SW 1271 (cell line): ENCODE data around the gene TMEM205.
A peak's percentile ranks its signal among the peaks of the same experiment; 100 is the strongest.
"Not testable (repeated sequence)": the region's sequence is repeated elsewhere in the genome, so short reads cannot be mapped to it uniquely, and the experiment has no call there.

ENCODE experiments used
- DNase-seq, 2 experiments: peaks; one replicate each; lab custom pipeline; 2025; lab: John Stamatoyannopoulos, UW

Gene TMEM205

DNA sequence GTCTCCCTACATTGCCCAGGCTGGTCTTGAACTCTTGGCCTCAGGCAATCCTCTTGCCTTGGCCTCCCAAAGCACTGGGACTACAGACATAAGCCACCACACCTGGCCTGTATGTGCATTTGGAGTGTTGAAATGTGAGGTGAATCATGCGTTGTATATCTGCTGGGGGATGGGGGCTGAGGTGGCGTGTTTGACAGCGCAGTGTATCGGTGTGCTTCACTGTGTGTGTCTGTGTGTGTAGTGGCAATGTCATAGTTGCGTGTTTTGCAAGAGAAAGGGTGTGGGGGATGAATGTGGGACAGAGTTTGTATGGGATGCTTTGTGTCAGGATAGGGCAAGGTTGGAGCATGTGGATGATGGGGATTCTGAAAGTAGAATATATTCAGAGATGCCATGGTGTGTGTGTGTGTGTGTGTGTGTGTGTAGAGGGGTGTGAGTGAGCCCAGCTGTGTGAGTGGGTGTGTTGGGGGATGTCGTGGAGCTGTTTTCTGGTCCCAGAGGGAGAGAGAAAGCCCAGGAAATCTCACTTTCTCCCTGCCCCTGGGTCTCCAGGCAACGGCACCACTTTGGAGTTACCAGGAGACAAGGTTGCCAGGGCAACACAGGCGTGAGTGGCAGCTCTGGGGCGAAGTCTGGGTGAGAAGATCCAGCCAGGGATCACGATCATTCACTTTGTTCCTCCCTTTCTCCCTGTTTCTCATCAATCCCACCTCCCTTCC lies 27.3 kb upstream of the TMEM205 start:
- DNase-seq, result no peak

DNA sequence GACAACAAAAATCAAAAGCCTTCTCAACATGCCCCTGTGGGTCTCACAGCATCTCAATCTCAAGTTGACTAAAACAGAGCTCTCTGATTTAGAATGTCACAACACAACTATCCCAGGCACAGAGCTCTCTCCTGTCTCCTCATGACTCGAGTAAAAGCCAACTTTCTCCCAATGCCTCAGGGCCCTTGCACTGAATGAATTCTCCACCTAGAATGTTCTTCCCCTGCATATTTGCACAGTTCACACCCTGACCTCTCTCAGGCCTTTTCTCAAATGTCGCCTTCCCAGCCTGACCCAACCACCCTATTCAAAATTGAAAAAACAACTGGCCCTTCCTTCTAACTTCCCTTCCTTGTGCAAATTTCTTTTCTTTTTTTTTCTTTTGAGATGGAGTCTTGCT lies 24.7 kb upstream of the TMEM205 start:
- DNase-seq, result no peak

- no peak for DNase-seq
Measured at GRCh38 chr19:11367528-11367927, 21.5 kb upstream of the TMEM205 start.

GRCh38 chr19:11365557-11366117 lies 19.6 kb upstream of the TMEM205 start:
- DNase-seq, result no peak

- no peak for DNase-seq
Measured at GRCh38 chr19:11364935-11365334, 18.9 kb upstream of the TMEM205 start.

DNA sequence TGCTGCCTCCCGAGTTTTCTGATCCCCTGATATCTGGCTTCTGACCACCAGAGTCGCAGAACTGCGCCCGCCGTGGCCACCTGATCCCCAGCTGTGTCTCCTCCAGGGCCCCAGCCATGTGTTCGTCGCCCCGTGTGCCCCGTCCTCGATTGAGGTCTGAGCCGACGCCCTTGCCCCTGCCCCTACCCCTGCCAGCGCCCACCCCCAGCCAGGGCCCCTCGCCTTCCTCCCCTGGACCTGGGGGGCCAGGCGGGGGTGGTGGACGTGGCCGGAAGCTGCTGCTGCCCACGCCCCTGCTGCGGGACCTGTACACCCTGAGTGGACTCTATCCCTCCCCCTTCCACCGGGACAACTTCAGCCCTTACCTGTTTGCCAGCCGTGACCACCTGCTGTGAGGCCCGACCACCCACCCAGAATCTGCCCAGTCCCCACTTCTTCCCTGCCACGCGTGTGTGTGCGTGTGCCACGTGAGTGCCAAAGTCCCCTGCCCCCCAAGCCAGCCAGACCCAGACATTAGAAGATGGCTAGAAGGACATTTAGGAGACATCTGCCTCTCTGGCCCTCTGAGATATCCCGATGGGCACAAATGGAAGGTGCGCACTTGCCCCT lies 18.3 kb upstream of the TMEM205 start:
- no peak for DNase-seq

GRCh38 chr19:11363881-11364280 lies 17.8 kb upstream of the TMEM205 start:
- DNase-seq, result no peak

DNA sequence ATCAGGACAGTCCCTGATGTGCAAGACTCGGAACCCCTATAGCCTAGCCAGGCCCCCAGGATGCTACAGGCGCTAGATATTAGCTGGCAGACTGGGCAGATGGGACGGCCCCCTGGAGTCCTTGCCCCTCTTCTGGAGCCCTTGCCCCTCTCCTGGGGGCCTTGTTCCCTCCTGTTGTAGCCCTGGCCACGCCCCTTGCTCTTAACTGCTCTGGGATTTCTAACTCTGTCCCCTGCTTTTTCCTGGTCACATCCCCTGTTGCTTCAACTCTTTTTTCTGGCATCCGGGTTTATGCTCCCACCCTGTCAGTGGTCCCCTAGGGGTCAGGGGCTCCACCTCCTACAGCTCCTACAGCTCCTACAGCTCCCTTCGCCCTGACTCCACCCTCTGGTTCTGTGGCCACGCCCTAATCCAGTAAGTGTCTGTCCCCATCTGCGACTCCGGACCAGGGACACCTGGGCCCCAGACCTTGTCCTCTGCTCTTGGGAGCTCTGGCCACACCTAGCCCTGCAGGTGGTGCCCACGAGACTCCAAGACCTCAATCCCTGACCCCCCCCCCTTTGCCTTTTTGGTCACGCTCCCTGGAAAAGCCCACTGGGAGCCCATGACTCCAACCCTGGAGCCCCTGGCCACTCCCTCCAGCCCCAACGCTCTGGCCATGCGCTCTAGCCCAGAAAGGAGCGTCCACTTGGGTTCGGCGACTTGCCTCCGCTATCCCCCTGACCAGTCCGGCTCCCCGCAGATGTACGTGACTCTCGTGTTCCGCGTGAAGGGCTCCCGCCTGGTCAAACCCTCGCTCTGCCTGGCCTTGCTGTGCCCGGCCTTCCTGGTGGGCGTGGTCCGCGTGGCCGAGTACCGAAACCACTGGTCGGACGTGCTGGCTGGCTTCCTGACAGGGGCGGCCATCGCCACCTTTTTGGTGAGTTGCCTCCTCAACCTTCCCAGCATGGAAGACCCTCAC lies 16.0 kb upstream of the TMEM205 start:
- no peak for DNase-seq

DNA sequence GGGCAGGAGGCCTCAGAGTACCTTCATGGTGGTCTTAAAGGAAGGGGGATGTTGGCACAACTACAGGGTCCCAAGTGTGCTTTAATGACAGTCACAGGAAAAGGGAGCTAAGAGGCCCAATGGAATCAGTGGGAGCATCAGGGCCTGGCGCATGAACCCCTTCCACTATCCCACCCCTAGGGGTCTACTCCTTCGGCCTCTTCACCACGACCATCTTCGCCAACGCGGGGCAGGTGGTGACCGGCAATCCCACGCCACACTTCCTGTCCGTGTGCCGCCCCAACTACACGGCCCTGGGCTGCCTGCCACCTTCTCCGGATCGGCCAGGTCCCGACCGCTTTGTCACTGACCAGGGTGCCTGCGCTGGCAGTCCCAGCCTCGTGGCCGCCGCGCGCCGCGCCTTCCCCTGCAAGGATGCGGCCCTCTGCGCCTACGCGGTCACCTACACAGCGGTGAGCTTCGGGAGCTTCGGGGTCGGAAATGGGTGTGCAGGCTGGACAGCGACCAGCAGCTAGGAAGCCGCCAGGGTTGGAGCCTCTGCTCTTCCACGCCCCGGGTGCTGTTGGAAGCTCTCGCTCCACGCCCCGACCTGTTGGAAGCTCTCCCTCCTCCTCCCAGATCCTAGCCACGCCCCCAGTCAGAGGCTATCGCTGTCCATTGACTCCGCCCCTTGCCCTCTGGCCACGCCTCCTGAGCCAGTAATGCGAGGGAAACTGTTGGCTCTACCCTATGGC lies 15.1 kb upstream of the TMEM205 start:
- peak in 1 of 2 experiments; percentile 31 for DNase-seq

DNA sequence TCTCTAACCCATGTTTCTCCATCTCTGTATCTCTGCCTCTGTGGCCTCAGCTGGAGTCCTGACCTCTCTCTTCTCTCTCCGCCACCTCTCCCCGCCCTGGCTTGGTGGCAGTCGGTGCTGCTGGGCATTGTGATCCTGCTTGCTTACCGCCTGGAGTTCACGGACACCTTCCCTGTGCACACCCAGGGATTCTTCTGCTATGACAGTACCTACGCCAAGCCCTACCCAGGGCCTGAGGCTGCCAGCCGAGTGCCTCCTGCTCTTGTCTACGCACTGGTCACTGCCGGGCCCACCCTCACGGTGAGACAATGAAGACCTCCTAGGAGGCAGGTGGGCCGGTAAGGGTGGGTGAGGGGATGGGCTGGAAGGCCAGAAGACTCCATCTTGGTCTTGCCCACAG lies 13.4 kb upstream of the TMEM205 start:
- no peak for DNase-seq

DNA sequence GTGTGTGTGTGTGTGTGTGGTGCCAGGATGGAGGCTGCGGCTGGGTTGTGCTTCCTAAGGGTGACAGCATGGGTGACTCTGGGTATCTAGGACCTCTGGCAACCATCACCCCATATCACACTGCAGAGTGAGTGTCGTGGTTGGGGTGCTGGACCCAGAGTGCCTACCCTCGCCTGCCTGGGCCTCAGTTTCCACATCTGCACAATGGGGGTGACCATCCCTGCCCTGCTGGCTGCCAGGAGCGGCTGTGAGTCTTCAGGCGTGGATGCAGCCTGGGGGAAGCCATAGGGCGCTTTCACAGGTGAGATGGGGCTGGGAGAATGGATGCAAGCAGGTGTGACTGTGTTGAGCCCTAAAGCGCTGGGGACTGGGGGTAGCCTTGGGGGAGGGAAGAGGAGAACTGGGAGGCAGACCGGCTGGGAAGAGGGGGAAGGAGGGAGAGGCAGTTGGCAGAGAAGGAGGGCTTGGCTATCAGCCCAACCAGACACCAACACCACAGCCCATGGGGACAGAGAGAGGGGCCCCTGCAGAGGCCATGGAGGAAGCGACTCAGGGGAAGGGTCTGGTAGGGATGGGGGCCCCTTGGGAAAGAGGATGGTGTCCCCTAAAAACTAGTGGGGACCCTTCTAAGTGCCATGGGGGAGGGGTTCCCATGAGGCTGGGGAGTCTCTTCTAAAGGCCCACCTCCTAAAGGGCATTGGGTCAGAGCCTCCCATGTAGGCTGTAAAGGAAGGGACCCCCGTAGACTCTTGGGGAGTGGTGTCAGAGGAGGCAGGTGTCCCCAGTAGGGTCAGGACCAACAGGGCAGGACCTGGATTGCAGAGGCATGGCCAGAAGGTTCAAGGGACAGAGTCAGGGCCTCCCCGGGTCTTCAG lies 10.8 kb upstream of the TMEM205 start:
- DNase-seq, result no peak

GRCh38 chr19:11356074-11356397 lies 10.0 kb upstream of the TMEM205 start:
- DNase-seq, result no peak

DNA sequence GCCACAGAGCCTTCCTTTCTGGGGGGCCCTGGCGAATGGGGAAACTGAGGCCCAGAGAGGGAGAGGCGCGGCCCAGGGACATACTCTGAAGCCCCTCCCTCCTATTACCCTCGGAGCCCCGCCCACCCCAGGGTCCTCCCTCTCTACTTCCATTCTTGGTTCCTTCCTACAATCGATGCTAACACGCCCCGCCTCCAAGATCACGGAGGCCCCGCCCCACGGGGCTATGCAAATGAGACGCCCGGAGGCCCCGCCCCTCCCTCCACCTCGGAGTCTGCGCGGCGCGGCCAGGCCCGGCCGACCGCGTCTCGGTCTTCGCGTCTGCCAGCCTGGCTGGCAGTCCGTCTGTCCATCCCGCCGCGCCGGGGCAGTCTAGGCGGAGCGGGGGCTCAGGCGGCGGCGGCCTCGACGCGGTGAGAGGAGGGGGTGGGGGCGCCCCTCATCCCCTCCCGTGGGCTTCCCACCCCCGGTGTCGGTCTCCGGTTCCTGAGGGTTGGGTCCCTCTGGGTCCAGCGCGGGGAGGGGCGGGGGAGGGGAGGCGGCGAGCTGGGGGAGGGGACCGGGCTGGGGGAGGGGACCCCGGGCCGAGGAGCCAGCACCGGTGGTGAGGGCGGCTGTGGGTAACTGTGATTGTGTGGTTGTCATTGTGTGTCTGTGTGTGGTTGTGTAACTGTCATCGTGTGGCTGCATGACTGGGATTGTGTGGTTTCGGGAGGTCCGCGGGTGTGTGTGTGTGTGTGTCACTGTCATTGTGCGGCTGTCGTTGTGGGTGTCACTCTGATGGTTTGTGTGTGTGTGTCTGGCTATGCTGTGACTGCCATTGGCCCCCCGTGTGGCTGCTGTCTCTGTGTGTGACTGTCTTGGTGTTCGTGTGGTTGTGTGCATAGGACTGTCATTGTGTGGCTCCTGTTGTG lies 9.3 kb upstream of the TMEM205 start, which contains the start of gene PLPPR2:
PLPPR2 (plus strand) TSS at position 273 of the 914 bp plus-strand sequence. CDS start 2,242 bp downstream, outside the sequence.
- peak; percentile 55 to 86 for DNase-seq

DNA sequence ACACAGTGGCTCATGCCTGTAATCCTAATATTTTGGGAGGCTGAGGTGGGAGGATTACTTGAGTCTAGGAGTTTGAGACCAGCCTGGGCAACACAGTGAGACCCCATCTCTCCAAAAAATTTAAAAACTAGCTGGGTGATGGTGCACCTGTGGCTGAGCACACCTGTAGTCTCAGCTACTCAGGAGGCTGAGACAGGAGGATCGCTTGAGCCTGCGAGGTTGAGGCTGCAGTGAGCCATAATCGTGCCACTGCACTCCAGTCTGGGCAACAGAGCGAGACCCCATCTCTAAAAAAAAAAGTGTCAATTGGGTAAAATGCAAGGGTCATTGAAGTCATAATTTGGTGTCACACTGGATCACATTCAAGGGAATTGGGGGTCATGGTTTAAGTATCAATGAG lies 8.0 kb upstream of the TMEM205 start:
- DNase-seq, result not testable (repeated sequence)

DNA sequence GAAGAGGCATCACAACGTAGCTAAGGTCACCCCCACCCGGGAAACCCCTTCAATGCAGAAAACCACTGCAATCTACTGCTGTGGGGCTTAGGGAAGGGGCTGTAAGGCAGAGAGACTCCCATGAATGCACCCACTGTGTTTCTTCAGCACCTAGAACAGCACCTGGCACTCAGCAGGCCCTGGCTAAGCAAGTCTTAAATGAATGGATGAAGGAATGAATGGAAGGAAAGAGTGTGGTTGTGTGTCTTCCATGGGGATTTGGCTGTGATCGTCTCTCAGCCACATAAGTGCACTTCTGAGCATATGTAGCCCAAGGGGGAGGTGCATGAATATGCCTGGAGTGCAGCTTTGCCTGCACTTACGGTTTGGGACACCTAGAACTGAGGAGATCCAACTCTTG lies 3.1 kb upstream of the TMEM205 start:
- no peak for DNase-seq

DNA sequence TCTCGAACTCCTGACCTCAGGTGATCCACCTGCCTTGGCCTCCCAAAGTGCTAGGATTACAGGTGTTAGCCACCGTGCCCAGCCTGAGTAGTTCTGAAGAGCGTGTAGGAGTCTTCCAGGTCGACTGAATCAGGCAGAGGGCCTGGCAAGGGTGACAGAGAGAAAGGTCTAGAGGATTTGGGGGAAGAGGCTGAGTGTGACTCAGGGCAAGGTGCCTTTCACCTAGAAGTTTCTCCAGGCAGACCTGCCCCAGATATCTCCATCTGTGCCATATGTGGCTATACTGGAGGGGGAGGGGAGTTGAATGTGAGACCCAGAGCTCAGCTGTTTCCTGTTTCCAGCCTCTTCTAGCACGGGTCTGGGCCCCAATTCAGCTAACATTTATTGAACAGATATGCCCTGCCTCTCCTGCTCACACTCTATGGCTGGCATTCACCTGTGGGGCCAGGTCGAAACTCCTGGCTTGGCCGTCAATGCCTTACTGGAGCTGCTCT lies 1.5 kb upstream of the TMEM205 start:
- DNase-seq, result no peak

DNA sequence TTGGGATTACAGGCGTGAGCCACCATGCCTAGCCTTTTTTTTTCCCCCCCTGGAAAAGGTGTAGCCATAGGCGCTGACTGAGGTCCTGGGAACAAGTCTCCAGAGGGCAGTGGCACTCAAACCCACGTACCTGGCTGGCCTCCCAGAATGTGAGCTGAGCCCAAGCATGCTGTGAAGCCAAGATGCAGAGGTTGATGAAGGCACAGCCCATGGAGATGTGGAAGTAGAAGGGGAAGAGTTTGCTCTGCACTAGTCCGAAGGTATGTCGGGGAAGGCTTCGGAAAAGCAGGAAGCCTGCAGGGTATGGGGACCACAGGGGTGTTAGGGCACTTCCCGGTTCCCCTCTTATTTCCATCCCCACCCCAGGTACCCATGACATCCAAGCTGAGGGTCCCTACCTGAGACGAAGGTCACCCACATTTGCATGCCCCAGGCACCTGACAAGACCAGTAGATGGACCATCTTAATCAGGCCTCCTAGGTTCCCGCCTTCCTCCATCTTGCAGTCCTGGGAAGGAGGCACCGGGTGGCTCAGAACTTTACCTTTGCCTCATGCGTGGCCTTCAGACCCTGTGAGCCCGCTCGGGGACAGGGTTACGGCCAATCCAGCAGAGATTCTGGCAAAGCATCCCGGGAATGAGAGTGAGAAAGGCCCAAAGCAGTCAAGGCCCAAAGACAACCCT lies 805 bp downstream of the TMEM205 start:
- DNase-seq, result peak in 1 of 2 experiments; percentile 39

- DNase-seq, result no peak
Measured at GRCh38 chr19:11342429-11342828, 3.6 kb downstream of the TMEM205 start.

GRCh38 chr19:11340099-11340467 lies 6.0 kb downstream of the TMEM205 start:
- DNase-seq, result not testable (repeated sequence)
